K562 (cell line): Measurements from ENCODE around the gene SOX2. TPM values are rescaled to one million over a fixed set of nuclear protein-coding genes. Genes with fewer than 3 reads are reported as not detected.

Experiments
- ATAC-seq: fragments of 200-7000 bp; cut with Tn5 transposase; 3 replicates; pipeline ENCODE4 v1.9.1; 2020; ENCODE audit warnings: moderate library complexity
- BruUV-seq: library from RNA; stranded (reverse); fragments of 400-500 nt; replicated peaks from 2 replicates; lab custom pipeline; 2021; lab: Mats Ljungman, UMichigan
- CTCF ChIA-PET: fragments of 300-600 bp; formaldehyde crosslinking; extraction: SDS; loops from one replicate; lab custom pipeline; 2021; ENCODE audit warnings: low intra/inter-chr PET ratio; lab: Yijun Ruan, JAX
- POLR2A ChIA-PET: fragments of 300-600, 350-650 bp; sonication (Branson Sonifier 250); formaldehyde crosslinking; extraction: SDS; loops from one replicate; lab custom pipeline; 2021; ENCODE audit warnings: antibody characterized with exemption, inconsistent platforms; lab: Yijun Ruan, JAX
- DNase-seq, 4 experiments: peaks; one replicate each; pipeline versions ENCODE4 v3.0.0 to v3.0.0-alpha.2; 2011 to 2018; ENCODE audit warnings: low spot score in 3 of 4, mixed read lengths in 3 of 4; ENCODE audit errors: extremely low read depth in 1 of 4
- FAIRE-seq: peaks from 2 replicates; lab custom pipeline; 2011; peaks lifted over from hg19 to GRCh38; lab: Jason Lieb, UNC
- H2AFZ ChIP-seq: 2 replicates; pipeline ENCODE4 v1.6.0; 2011; ENCODE audit warnings: low read depth, low read length, control low read depth, inconsistent platforms
- H3K27ac ChIP-seq: fragments of 200-600 bp; 3 replicates; pipeline ENCODE4 v1.8.0; 2011; ENCODE audit warnings: low read depth, mild to moderate bottlenecking, control low read depth, inconsistent platforms, low read length, moderate library complexity, mixed read lengths; ENCODE audit errors: extremely low read depth
- H3K27me3 ChIP-seq, 2 experiments: fragments of 300-600 bp in 1 of 2; 2 replicates in 1 of 2; 3 replicates in 1 of 2; pipeline versions ENCODE4 v1.6.0 to v1.8.0; 2011; ENCODE audit warnings: inconsistent platforms in 2 of 2, low read length in 2 of 2, mild to moderate bottlenecking in 1 of 2, mixed read lengths in 1 of 2, moderate library complexity in 1 of 2; ENCODE audit not compliant: control insufficient read depth in 2 of 2, insufficient read depth in 2 of 2
- H3K36me3 ChIP-seq: fragments of 300-600 bp; 3 replicates; pipeline ENCODE4 v1.8.0; 2011; ENCODE audit warnings: mild to moderate bottlenecking, low read length, inconsistent platforms; ENCODE audit not compliant: control insufficient read depth, insufficient read depth
- H3K4me1 ChIP-seq, 2 experiments: fragments of 200-600 bp in 1 of 2; replicated peaks in 1 of 2; 2 replicates in 1 of 2; 3 replicates in 1 of 2; pipeline versions ENCODE4 v1.5.1 to v1.8.0; 2011; ENCODE audit warnings: inconsistent platforms in 2 of 2, low read length in 2 of 2, mild to moderate bottlenecking in 1 of 2, mixed read lengths in 1 of 2, moderate library complexity in 1 of 2; ENCODE audit not compliant: control insufficient read depth in 2 of 2, insufficient read depth in 2 of 2
- H3K4me2 ChIP-seq: 2 replicates; pipeline ENCODE4 v1.6.1; 2011; ENCODE audit warnings: low read length, control low read depth, inconsistent platforms, mixed read lengths; ENCODE audit not compliant: insufficient read depth
- H3K4me3 ChIP-seq: fragments of 200-600 bp; sonication (generic), shearing (Covaris generic); 2 replicates; pipeline ENCODE4 v1.5.1; 2016; ENCODE audit warnings: control low read depth, inconsistent platforms
- H3K79me2 ChIP-seq: fragments of 200-600 bp; 3 replicates; pipeline ENCODE4 v1.8.0; 2011; ENCODE audit warnings: low read length, inconsistent platforms; ENCODE audit not compliant: control insufficient read depth, insufficient read depth
- H3K9ac ChIP-seq, 2 experiments: 2 replicates each; pipeline versions ENCODE4 v1.6.0 to v1.6.1; 2011; ENCODE audit warnings: low read depth in 2 of 2, low read length in 2 of 2, control low read depth in 1 of 2, inconsistent platforms in 1 of 2, mild to moderate bottlenecking in 1 of 2, mixed read lengths in 1 of 2; ENCODE audit not compliant: insufficient read depth in 1 of 2
- H3K9me1 ChIP-seq: one replicate; pipeline ENCODE4 v1.6.0; 2011; ENCODE audit warnings: inconsistent platforms, mild to moderate bottlenecking, low read length, moderate library complexity; ENCODE audit not compliant: control insufficient read depth, insufficient read depth
- H3K9me3 ChIP-seq: replicated peaks from 2 replicates; pipeline ENCODE4 v1.5.1; 2011; ENCODE audit warnings: low read depth, low read length, inconsistent platforms; ENCODE audit not compliant: control insufficient read depth, insufficient read depth
- H4K20me1 ChIP-seq: replicated peaks from 2 replicates; pipeline ENCODE4 v1.6.1; 2011; ENCODE audit warnings: low read length, inconsistent platforms, mixed read lengths; ENCODE audit not compliant: control insufficient read depth, insufficient read depth
- COPS2 ChIP-seq: fragments of 450-650 bp; conservative IDR thresholded peaks from 2 replicates; pipeline ENCODE4 v1.6.1; 2016; ENCODE audit warnings: mild to moderate bottlenecking, moderate library complexity
- GATAD2A ChIP-seq: fragments of 450-650 bp; IDR thresholded peaks from 2 replicates; pipeline ENCODE4 v1.6.1; 2017
- MAFK ChIP-seq: IDR thresholded peaks from 2 replicates; pipeline ENCODE4 v1.6.1; 2011; ENCODE audit warnings: low read length, improper control_type of control experiment
- NCOA6 ChIP-seq: fragments of 450-650 bp; IDR thresholded peaks from 2 replicates; pipeline ENCODE4 v1.6.1; 2017; ENCODE audit warnings: mild to moderate bottlenecking
- PHB ChIP-seq: fragments of 250-450 bp; sonication (Bioruptor Pico); IDR thresholded peaks from 2 replicates; pipeline ENCODE4 v1.5.0; 2021
- YBX1 ChIP-seq: fragments of 450-650 bp; IDR thresholded peaks from 2 replicates; pipeline ENCODE4 v1.7.1; 2016; ENCODE audit warnings: mild to moderate bottlenecking
- ZEB2 ChIP-seq: fragments of 450-650 bp; IDR thresholded peaks from 2 replicates; pipeline ENCODE4 v1.6.1; 2016
- ZNF583 ChIP-seq: fragments of 250-450 bp; sonication (Bioruptor Pico); IDR thresholded peaks from 2 replicates; pipeline ENCODE4 v1.4.0; 2020
- WGBS: fragments of 100-300 bp; shearing (Covaris generic); methylation state at CpG from one replicate; pipeline ENCODE4 v1.1.6; 2016; ENCODE audit warnings: low coverage, mixed read lengths; ENCODE audit not compliant: insufficient coverage; ENCODE audit errors: missing lambda C conversion rate; 5-methylcytosine and 5-hydroxymethylcytosine counted together
- in situ Hi-C: fragments of 300-500 bp; cut with MboI; formaldehyde crosslinking; loops from 4 replicates; pipeline ENCODE4 v1.15.0; 2018; ENCODE audit warnings: inconsistent platforms, mixed read lengths
- intact Hi-C: fragments of 100-400 bp; cut with micrococcal nuclease; formaldehyde crosslinking; loops from 2 replicates; pipeline ENCODE4 v1.14.2; 2022
- polyA plus RNA-seq, 8 experiments: library from polyadenylated mRNA; depleted of rRNA in 4 of 8; stranded (reverse) in 5 of 8; unstranded in 3 of 8; fragments of >200 nt; fragmentation: Nextera tagmentation in 2 of 8; fragmentation: Illumina TruSeq in 1 of 8; extraction: Ambion mirVana in 2 of 8; extraction: Trizol in 1 of 8; gene quantifications; 2 replicates each; pipeline versions ENCODE4 v1.2.1 to v1.2.3, GENCODE V29; 2011 to 2014; ENCODE audit warnings: inconsistent platforms in 1 of 8, missing spikeins in 1 of 8
- total RNA-seq, 7 experiments: library from RNA; depleted of rRNA in 6 of 7; stranded (reverse); fragments of >200 nt in 6 of 7; fragmentation: Illumina TruSeq in 2 of 7; extraction: Trizol in 2 of 7; gene quantifications; 2 replicates each; pipeline versions ENCODE4 v1.2.1 to v1.2.3, GENCODE V29; 2011 to 2021; ENCODE audit warnings: low replicate concordance in 1 of 7
- TF ChIP-seq, protein P1 (sequence below): fragments of 200-800 bp; sonication (Bioruptor generic); IDR thresholded peaks from 2 replicates; pipeline ENCODE4 v1.6.1; 2017; ENCODE audit warnings: missing genetic modification characterization, missing compliant biosample characterization
- TF ChIP-seq, protein P2 (sequence below): fragments of 450-650 bp; formaldehyde crosslinking; IDR thresholded peaks from 2 replicates; pipeline ENCODE4 v1.4.0; 2020; ENCODE audit warnings: mild to moderate bottlenecking
- TF ChIP-seq, protein P3 (sequence below), 3 experiments: fragments of 200-800 bp in 1 of 3; fragments of 250-450 bp in 1 of 3; fragments of 450-650 bp in 1 of 3; sonication (Bioruptor Pico) in 1 of 3; sonication (Bioruptor generic) in 1 of 3; formaldehyde crosslinking in 1 of 3; IDR thresholded peaks; 2 replicates each; pipeline versions ENCODE4 v1.6.1 to v1.8.0; 2016 to 2022; ENCODE audit warnings: mild to moderate bottlenecking in 2 of 3, missing genetic modification characterization in 2 of 3, missing compliant biosample characterization in 1 of 3, moderate library complexity in 1 of 3

SOX2 gene
- total and polyA plus RNA-seq, 9 of the 15 experiments (the other 6 are each of a cell fraction or from before 2014, with no cell fraction given), result 0.07 TPM; not detected in 8

DNA sequence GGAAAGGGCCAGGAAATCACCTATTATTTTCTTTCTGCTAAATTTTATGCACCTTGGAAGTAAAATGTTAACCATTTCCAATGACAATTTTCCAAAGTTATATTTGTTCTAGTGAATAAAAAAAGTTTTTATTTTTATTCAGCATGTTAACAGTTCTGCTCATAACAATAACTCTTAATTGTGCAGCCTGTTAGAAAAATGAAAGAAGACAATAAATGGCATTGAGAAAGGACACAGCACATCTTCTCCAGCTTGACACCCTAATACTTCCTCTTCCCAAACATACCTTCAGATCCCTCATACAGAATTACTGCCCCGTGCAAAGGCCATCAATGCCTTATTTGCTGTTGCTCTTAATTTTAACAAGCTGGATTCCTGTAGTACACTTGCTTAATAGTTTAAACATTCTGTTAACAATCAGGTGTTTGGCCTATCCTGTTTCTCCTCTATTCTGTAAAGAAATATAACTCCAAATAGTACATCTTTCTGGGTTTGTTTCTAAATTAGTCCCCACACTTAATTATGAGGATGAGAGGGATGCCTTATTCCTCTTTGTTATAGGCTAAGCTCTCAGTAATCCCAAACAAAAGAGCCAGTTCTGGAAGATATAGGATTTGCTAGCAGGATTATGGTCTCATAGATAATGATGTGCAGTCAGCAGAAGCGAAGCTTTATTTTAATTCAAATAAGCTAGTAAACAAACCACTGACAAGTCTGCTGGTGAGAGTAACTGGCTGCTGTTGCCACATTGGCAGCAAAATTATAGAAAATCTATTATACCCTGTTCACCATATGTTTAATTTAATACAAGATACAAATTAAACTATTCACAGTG is 19.2 kb upstream of the SOX2 start:
- H4K20me1 ChIP-seq, result no peaks in the 10 kb centered on the region
- DNase-seq (no peak), ATAC-seq (no peak), FAIRE-seq (no peak)
- H3K4me1 ChIP-seq, result peaks cover 0 to 13% of the 10 kb centered on the region in 2 experiments; a peak in 2 of 5 replicates
- H3K4me3 ChIP-seq, result no peak overlapping the region
- no peaks in the 10 kb centered on the region for H3K9me1 ChIP-seq
- no peak overlapping the region for H3K27ac ChIP-seq
- H3K36me3 ChIP-seq, result no peaks in the 10 kb centered on the region
- H3K27me3 ChIP-seq, result peaks cover 0 to 15% of the 10 kb centered on the region in 2 experiments; a peak in 3 of 5 replicates
- ChIA-PET CTCF (no interaction called here), POLR2A (interaction anchor here (0.6 kb wide), 1 partner anchor 579 kb away, joined by 3 read pairs; no protein-coding TSS in a partner anchor)
- intact Hi-C loops (no loop called here), in situ Hi-C loops (no loop called here)
- no peak overlapping the region for H3K4me2 ChIP-seq
- H3K9ac ChIP-seq, result no peak overlapping the region
- no peaks in the 10 kb centered on the region for H3K9me3 ChIP-seq
- H2AFZ ChIP-seq, result no peak overlapping the region
- TF ChIP-seq NCOA6 (no peak), GATAD2A (no peak), PHB (CRISPR knock-in tag) (no peak), MAFK (no peak), ZNF583 (no peak), COPS2 (no peak), ZEB2 (no peak), YBX1 (no peak)
- TF ChIP-seq, protein P1, sequence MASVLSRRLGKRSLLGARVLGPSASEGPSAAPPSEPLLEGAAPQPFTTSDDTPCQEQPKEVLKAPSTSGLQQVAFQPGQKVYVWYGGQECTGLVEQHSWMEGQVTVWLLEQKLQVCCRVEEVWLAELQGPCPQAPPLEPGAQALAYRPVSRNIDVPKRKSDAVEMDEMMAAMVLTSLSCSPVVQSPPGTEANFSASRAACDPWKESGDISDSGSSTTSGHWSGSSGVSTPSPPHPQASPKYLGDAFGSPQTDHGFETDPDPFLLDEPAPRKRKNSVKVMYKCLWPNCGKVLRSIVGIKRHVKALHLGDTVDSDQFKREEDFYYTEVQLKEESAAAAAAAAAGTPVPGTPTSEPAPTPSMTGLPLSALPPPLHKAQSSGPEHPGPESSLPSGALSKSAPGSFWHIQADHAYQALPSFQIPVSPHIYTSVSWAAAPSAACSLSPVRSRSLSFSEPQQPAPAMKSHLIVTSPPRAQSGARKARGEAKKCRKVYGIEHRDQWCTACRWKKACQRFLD (CRISPR knock-in tag), result no peak
- TF ChIP-seq, protein P2, sequence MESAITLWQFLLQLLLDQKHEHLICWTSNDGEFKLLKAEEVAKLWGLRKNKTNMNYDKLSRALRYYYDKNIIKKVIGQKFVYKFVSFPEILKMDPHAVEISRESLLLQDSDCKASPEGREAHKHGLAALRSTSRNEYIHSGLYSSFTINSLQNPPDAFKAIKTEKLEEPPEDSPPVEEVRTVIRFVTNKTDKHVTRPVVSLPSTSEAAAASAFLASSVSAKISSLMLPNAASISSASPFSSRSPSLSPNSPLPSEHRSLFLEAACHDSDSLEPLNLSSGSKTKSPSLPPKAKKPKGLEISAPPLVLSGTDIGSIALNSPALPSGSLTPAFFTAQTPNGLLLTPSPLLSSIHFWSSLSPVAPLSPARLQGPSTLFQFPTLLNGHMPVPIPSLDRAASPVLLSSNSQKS (CRISPR knock-in tag), result no peak
- TF ChIP-seq, protein P3, sequence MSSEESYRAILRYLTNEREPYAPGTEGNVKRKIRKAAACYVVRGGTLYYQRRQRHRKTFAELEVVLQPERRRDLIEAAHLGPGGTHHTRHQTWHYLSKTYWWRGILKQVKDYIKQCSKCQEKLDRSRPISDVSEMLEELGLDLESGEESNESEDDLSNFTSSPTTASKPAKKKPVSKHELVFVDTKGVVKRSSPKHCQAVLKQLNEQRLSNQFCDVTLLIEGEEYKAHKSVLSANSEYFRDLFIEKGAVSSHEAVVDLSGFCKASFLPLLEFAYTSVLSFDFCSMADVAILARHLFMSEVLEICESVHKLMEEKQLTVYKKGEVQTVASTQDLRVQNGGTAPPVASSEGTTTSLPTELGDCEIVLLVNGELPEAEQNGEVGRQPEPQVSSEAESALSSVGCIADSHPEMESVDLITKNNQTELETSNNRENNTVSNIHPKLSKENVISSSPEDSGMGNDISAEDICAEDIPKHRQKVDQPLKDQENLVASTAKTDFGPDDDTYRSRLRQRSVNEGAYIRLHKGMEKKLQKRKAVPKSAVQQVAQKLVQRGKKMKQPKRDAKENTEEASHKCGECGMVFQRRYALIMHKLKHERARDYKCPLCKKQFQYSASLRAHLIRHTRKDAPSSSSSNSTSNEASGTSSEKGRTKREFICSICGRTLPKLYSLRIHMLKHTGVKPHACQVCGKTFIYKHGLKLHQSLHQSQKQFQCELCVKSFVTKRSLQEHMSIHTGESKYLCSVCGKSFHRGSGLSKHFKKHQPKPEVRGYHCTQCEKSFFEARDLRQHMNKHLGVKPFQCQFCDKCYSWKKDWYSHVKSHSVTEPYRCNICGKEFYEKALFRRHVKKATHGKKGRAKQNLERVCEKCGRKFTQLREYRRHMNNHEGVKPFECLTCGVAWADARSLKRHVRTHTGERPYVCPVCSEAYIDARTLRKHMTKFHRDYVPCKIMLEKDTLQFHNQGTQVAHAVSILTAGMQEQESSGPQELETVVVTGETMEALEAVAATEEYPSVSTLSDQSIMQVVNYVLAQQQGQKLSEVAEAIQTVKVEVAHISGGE (CRISPR knock-in tag; IDR thresholded peaks at IDR 0.05), result no peak
- WGBS, result 0% methylated on average over 2 of the region's 2 CpGs
- no peaks in the 10 kb centered on the region for H3K79me2 ChIP-seq
- BruUV-seq, result no TSS peak
